ENCODE data around the gene FUT3.
"Not testable (repeated sequence)": the region's sequence is repeated elsewhere in the genome, so short reads cannot be mapped to it uniquely, and the experiment has no call there.

The FUT3 gene

DNA sequence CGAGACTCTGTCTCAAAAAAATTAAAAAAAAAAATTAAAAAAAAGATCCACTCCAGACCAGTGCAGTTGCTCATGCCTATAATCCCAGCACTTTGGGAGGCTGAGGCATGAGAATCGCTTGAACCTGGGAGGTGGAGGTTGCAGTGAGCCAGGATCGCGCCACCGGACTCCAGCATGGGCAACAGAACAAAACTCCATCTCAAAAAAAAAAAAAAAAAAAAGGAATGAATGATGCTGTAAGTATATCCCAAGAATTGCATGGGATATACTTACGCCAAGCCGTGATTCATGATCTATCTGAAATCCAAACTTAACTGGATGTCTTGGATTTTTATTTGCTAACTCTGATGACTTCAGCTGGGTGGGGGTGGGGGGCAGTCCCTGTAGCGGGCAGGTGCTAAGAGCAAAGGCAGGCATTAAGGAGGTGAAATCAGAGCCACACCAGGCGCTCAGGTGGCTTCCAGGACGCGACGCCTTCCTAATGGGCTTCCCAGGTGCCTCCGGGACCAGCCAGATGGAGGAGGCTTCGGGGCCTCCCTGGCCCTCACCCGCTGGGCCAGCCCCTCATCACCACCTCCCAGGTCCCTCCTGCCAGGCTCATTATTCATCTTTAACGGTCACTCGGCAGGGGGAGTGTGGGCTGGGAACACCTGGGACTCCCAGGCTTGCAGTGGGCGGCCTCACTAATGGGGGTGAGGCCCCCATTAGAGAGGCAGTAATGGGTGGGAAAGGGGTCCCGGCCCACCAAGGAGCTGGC lies 30.5 kb upstream of the FUT3 start:
- no peak for DNase-seq

DNA sequence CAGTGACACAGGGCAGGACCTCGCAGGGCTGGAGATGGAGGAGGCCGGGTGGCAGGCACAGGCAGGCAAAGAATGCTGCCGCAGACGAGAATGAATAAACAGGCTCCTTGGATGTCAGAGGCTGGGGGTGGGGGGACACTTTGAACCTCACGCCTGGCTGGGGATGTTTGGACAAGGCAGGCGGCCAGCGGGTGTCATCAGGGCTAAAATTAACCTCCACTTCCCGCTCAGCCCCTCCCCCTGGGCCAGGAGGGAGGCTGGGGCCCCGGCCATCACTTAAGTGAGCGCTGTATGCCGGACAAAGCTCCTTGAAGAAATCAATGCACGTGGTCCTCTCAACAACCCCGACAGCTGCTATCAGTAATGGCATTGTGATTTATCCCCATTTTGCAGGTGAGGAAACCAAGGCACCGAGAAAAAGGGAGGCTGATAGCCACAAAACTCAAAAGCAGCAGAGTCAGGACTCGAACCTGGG lies 29.4 kb upstream of the FUT3 start:
- no peak for DNase-seq

DNA sequence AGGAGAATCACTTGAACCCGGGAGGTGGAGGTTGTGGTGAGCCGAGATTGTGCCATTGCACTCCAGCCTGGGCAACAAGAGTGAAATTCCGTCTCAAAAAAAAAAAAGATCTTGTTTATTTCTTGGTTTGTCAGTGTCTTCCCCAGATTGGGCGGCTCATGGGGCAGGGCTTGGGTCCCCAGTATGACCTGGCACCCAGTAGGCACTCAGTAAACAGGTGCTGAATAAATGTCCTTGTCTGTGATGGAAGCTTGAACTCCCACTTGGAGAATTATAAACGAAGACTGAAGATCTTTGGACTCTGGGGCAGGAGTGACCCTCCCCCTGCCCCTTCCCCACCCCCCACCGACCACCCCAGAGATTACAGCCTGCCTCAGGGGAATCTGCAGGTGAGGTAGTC lies 28.9 kb upstream of the FUT3 start:
- no peak for DNase-seq

DNA sequence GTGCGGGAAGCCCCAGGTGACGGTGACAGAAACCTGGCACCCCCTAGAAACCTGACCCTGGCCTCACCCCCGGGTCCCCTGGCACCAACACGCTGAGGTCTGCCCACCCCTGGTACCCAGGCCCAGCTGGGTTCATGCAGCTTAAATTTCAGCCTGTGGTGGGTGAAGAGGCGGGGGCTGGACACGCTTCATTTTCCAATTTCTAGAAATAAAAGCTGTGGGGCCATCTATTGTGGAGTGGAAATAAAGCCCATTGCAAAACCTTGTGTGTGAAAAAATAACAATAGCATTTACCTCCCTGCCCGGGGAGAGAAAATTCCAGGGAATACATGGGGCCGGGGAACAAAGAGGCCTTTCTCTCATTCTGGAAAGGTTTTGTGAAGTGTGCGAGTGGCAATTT lies 26.6 kb upstream of the FUT3 start:
- DNase-seq: no peak

DNA sequence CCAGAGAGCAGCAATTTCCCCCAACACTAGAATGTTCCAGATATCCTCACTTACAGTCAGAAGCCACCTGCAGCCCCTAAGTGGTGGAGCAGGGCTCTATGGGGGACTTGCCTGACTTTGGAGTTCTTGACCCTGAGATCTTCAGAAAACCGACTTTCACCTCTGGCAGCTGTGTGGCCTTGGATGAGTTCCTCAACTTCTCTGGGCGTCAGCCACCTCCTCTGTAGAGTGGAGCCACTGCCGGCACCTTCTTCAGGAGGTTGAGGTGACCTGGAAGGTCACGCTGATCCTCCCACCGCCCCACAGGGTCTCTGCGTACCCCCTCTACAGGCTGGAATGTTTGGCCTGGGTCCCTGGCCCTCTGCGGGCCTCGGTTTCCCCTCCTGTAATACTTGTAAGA lies 26.2 kb upstream of the FUT3 start:
- no peak for DNase-seq

DNA sequence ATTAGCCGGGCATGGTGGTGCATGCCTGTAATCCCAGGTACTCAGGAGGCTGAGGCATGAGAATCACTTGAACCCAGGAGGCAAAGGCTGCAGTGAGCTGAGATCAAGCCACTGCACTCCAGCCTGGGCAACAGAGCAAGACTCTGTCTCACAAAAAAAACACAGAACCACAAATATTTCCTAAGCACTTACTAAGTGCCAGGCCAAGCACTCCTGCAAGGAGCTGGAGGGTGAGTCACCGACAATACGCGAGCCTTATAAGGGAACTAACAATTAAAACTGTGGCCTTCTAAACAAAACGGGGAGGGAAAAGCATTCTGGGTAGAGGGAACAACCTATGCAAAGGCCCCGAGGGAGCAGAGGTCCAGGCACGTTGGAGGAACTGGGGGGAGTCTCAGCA lies 23.2 kb upstream of the FUT3 start:
- DNase-seq: not testable (repeated sequence)

DNA sequence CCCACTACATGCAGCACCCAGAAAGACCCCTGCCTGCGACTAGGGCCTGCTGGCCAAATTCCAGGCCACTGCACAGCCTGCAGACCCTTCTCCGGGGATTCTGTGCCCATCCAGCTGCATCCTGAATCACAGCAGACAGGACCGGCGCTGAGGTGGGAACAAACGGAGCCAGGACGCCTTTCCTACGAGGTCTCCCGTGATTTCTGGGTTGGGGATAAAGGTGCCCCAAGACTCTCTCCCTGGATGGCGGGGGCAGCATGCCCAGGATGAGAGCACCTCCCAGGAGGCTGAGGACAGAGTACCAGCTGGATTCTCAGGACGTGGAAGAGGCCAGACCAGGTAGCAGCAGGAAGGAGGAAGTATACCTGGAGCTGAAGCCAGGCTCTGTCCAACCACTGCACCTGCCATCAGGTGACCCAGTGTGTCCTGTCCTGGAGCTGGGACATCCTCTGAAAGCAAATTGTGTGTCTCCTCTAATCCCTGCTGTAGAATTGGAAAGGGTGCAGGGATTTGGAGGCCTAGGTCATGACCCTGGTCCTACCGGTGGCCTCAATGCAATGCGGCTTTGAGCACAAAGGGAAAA lies 22.5 kb upstream of the FUT3 start:
- DNase-seq: no peak

DNA sequence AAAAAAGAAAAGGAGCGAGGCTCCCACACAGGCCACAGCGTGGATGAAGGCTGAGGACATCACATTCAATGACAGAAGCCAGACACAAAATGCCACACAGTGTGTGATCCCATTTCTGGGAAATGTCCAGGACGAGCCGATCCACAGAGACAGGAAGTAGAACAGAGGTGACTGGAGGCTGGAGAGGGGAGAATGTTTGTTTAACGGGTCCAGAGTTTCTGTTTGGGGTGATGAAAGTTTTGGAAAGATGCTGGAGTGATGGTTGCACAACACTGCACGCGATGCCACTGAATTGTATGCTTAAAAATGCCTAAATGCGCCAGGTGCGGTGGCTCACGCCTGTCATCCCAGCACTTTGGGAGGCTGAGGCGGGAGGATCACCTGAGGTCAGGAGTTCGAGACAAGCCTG lies 19.7 kb upstream of the FUT3 start:
- no peak for DNase-seq

DNA sequence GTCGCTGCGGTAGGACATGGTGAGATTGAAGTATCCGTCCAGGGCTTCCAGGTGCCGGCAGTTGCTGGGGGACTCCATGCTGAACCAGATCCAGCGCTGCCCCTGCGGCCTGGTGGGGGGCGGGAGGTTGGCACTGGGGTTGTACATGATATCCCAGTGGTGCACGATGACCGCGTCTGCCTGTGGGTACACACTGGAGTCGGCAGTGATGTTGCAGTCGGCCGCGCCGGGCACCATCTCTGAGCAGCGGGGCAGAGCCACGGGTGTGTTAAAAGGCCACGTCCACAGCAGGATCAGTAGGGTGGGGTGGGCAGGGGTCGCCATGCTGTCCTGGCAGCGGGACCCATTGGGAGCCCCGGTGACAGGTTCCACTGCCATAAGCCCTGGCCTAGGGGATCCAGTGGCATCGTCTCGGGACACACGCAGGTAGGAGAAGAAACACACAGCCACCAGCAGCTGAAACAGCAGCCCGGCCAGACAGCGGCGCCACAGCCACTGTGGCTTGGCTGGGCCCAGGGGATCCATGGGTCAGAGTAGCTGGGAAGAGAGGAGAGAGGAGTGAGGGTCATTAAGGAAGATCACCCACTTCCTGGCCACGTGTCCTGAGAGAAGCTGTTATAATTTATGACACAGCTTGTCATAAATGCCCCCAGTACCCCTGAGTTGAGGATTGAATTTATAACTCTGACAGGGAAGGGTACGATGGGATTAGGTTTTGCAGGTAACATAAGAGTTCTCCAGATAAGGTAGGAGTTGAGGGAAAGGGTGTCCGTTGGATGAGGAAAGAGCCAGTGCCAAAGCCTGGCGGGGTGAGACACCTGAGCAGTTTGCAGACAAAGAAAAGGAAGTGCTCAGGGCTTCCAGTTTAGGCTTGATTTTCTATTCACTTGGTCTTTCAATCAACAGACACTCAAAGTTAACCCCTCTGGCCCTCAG lies 16.2 kb upstream of the FUT3 start:
- no peak for DNase-seq

DNA sequence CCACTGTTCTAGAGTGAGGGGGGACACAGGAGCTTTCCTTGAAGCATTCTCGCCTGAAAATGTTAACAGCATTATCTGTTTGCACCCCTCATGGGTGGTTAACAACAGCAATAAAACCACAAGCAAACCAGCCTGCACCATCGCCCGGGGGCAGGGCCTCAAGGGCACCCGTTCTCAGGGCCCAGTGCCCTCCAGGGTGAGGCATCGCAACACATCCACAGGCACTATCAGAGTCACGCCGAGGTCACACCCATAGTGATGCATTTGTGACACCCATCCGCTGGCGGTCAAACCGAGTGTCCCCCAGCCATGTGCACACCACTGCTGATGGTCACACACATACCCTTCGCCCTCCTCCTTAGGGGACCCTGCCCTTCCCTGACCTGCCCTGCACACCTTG lies 14.5 kb upstream of the FUT3 start:
- DNase-seq: no peak

DNA sequence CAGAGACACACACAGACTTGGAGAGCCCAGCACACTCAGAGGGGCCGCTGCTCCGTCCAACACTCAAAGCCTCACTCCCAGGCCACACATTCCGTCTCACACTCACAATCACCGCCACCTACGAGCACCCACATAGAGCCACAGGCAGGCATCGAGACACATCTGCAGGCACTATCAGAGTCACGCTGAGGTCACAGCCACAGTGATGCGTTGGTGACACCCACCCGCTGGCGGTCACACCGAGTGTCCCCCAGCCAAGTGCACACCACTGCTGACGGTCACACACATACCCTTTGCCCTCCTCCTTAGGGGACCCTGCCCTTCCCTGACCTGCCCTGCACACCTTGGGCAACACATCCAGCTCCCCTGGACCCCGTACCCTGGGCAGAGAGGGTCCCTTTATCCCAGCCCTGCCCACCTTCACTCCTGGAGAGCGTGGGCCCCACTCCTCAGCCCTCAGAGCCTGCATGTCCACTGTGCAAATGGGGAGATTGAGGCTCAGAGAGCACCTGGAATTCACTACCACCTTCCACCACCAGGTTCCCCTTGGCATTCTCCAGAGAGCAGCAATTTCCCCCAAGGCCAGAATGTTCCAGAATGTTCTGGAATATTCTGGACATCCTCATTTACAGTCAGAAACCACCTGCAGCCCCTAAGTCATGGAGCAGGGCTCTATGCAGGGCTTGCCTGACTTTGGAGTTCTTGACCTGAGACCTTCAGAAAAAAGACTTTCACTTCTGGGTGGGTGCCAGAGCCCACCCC lies 13.7 kb upstream of the FUT3 start:
- DNase-seq: no peak

DNA sequence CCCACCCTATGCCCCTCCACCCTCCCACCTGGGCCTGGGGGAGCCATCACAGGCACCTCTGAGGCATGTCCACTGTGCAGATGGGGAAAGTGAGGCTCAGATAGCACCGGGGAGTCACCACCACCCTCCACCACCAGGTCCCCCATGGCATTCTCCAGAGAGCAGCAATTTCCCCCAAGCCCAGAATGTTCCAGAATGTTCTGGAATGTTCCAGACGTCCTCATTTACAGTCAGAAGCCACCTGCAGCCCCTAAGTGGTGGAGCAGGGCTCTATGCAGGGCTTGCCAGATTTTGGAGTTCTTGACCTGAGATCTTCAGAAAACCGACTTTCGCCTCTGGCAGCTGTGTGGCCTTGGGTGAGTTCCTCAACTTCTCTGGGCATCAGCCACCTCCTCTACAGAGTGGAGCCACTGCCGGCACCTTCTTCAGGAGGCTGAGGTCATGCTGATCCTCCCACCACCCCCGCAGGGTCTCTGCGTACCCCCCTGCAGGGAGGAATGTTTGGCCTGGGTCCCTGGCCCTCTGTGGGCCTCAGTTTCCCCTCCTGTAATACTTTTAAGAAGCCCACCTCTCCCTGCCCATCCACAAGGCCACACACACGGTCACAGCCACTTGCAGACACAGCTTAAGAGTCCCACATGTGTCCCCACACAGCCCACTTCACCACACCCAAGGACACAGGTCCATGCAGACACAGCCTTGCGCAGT lies 12.9 kb upstream of the FUT3 start:
- DNase-seq: no peak

DNA sequence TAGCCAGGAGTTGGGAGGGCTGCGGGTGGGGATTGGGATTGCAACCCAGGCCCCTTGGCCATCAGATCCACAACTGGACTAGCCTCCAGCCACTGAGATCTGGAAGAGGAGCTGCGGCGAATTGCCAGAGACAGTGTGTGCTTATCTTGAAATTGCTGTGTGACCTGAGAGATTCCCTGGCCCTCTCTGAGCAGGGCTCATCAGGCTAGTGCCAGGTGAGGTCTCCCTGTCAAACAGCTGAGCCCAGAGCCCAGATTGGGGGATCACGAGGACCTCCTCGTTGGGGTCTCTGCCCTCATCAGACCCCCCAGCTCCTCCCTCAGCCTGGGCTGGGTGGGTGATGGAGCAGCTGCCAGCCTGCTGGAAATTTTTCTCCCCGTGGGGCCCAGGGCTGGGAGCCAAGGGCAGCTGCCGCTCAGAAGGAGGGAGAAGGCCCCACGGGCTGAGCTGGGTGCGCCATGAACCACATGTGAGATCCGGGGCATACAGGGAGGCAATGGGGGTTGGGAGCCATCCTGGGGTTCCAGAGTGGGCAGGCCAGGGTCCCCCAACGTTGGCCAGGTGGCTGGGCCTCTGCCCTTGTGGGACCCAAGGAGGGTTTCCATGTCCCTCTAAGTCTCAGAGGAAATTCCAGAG lies 11.9 kb upstream of the FUT3 start:
- no peak for DNase-seq

DNA sequence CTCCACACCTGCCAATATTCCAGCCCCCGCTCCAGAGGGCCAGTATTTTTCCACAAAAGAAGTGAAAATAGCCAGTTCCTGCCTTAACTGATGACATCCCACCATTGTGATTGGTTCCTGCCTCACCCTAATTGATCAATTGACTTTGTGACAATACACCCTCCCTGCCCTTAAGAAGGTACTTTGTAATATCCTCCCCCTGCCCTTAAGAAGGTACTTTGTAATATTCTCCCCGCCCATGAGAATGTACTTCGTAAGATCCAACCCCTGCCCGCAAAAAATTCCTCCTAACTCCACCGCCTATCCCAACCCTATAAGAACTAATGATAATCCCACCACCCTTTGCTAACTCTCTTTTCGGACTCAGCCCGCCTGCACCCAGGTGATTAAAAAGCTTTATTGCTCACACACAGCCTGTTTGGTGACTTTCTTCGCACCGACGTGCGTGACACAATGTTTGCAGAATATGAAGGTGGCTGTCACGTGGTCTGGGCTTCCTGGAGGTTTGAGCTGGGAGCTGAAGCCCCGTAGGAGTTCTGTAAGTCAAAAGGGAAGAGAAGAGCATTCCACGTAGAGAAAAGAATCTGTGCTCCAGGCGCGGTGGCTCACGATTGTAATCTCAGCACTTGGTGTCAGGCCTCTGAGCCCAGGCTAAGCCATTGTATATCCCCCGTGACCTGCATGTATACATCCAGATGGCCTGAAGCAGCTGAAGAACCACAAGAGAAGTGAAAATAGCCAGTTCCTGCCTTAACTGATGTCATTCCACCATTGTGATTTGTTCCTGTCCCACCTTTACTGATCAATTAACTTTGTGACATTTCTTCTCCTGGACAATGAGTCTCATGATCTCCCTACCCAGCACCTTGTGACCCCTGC lies 6.2 kb upstream of the FUT3 start:
- no peak for DNase-seq

DNA sequence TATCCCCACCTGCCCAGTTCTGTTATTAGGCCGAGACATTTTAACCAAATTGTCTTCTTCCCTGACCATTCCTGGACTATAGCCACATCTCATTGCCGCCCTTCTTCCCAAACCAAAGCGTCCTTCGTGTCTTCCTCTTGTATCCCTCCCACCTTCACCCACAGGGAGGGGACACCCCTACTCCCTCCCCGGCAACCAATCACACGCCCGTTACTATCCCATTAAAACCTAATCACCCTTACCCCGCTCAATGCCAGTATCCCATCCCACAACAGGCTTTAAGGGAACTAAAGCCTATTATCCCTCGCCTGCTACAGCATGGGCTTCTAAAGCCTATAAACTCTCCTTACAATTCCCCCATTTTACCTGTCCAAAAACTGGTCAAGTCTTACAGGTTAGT lies 3.9 kb upstream of the FUT3 start:
- not testable (repeated sequence) for DNase-seq

DNA sequence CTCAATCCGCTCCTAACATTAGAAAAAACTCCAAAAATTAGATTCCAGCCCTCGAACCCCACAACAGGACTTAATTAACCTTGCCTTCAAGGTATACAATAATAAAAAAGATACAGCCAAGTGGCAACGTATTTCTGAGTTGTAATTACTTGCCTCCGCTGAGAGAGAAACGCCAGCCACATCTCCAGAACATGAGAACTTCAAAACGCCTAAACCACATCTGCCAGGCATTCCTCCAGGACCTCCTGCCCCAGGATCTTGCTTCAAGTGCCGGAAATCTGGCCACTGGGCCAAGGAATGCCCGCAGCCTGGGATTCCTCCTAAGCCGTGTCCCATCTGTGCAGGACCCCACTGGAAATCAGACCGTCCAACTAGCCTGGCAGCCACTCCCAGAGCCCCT lies 2.9 kb upstream of the FUT3 start:
- DNase-seq: not testable (repeated sequence)

DNA sequence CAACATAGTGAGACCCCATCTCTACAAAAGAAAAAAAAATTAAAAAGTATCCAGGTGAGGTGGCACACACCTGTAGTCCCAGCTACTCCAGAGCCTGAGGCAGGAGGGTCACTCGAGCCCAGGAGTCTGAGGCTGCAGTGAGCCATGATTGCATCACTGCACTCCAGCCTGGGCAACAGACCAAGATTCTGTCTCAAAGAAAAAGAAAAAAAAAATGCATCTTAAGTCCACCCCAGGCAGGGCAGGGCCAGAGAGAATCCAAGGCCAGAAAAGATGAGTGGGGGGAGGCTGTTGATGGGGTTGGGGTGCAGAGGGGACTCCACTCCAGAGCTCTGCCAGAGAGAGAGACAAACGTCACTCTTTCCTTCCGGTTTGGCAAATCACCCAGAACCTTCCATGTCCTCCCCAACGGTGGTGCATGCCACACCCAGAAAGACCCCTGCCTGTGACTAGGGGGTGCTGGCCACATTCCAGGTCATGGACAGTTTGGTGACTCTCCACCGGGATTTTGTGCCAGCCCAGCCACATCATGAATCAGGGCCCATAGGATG lies 431 bp downstream of the FUT3 start:
- peak; percentile 80 for DNase-seq

DNA sequence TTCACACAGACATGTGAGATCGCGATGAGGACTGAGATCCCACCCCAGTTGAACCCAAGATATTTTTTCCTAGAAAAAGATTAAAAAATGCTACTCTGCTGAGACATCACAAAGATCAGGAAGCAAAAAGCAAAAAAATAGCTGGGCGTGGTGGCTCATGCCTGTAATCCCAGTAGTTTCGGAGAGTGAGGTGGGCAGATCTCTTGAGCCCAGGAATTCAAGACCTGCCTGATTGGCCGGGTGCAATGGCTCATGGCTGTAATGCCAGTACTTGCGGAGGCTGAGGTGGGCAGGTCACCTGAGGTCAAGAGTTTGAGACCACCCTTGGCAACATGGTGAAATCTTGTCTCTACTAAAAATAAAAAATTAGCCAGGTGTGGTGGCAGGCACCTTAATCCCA lies 1.1 kb downstream of the FUT3 start:
- DNase-seq: no peak

DNA sequence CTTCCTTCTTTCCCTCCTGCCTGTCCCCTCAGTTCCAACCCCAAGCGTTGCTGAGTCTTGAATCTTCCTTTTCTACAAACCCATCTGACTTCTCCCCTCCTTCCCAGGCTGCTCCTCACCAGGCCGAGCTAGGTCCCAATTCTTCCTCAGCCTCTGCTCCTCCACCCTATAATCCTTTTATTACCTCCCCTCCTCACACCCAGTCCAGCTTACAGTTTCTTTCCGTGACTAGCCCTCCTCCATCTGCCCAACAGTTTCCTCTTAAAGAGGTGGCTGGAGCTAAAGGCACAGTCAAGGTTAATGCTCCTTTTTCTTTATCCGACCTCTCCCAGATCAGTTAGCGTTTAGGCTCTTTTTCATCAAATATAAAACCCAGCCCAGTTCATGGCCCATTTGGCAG lies 2.6 kb downstream of the FUT3 start:
- DNase-seq: not testable (repeated sequence)

DNA sequence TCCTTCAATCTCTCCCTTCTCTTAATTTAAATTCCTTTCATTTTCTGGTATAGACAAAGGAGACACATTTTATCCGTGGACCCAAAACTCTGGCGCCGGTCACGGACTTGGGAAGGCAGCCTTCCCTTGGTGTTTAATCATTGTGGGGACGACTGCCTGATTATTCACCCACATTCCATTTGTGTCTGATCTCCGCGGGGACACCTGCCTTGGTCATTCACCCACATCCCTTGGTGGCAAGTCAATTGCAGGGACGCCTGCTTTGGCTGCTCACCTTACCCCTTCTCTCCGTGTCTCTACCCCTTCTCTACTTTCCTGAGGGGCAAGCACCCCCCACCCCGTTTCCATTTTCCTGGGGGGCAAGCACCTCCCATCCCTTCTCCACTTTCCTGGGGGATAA lies 3.4 kb downstream of the FUT3 start:
- DNase-seq: not testable (repeated sequence)

Measured in DMS79 (cell line).